Activated gamma-delta T cell treated with anti-CD3 and anti-CD28 coated beads, Interleukin-2, amount 50 U/mL, for 16 hours (primary cell): ENCODE results near the gene NPTX1.

ENCODE experiments used
- DNase-seq: peaks from one replicate; pipeline ENCODE4 v3.0.0-alpha.2; 2020; ENCODE audit warnings: low read depth

The NPTX1 gene

DNA sequence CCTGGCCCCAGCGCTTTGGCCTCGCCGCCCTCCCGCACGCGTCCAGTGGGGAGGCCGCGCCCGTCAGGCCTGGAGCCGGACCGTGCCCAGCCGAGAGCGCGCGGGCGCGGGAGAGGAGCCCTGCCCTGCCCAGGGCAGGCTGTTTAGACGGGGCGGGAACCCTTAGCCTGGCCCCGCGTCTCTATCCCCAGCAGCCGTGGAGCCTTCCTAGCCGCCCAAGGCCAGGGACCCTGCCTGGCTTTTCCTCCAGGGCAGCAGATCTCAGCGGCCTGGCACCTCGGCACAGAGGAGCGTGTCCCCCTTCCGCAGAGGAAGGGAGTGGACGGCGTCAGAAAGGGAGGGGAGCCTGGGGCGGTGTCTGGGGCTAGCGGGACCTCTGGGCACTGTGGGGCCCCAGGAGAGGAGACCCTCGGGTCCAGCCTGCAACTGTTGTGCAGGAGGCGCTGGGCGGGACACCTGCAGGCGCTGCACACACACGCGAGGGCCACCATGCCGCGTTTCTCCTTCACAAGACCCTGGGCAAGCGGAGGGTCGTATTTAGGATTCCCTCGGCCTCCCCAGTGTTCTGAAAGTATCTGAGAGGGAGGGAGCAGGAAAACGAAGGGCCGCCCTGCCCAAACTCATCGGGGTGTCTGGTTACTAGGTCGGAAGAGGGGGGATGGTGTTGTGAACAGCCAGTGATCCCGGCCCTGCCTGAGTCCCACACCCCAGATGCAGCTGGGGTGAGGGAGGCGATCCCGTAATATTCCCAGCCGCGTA lies 2.3 kb upstream of the NPTX1 start:
- no peak for DNase-seq

DNA sequence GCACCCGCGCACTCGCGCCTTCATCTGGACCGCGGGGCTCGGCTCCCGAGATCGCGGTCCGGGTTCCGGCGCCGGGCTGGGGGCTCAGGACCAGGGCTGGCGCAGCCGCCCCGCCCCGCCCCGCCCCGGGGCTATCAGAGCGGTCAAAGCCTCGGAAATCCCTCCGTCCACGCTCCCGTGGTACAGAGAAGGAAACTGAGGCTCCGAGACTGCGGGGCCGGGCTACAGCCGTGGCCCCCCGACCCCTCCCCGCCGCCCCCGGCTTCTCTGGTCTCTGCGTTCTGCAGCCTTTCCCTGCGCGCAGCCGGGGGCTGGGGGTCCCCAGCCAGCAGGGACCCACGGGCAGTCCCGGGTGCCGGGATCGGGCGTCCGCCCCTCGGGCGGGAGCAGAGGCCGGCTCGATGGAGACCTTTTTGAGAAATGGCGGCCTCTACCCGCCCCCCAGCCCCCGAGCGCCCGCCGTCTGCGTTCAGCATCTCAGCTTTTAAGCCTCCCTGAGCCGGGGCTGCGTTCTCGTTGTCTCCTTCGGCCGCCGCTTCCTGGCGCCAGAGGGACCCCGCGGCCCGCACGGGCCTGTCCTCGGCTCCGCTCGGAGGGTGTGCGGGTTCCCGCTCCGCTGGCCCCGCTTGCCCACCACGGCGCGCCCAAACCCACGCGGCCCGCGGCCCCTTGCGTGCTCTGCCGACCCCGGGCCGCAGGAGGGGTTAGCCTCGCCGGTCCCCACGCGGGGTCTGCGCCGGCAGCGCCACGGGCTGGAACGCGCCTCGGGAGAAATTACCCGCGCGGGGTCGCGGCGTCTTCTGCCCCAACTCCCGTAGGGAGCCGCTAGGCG lies 1.5 kb upstream of the NPTX1 start:
- DNase-seq, result no peak

DNA sequence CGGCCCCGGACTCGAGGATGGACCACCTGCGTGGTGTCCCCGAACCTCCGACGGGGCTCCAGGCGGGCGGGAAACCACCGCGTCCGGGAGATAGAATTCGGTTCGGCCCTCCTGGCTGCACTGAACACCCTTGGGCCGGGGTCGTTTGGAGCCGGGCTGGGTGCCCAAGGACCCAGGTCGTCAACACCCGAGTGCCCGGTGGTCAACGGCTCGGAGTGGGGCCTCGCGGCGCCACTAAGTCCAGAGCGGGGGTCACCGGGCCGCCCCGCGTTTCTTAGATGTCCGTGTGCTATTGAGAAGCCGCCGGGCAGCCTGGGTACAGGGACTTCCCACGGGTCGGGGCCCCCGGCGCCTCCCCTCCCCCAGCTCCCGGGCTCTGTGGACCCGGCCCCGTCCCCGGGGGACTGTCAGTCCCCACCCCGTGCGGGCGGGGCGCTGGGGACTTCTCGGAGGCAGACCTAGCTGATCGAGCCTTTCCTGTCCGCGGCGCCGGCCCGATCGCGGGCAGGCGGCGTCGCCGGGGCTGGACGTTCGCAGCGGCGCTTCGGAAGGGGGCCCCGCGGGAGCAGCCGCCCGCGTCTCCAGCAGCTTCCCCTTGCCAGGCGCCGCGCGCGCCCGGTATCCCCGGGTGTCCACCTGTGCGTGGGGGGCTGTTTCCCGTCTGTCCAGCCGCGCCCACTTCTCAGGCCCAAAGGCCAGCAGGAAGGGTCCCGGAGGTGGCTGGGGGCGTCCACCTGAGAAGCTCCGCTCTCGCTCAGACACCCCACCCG lies 655 bp upstream of the NPTX1 start:
- DNase-seq, result no peak

DNA sequence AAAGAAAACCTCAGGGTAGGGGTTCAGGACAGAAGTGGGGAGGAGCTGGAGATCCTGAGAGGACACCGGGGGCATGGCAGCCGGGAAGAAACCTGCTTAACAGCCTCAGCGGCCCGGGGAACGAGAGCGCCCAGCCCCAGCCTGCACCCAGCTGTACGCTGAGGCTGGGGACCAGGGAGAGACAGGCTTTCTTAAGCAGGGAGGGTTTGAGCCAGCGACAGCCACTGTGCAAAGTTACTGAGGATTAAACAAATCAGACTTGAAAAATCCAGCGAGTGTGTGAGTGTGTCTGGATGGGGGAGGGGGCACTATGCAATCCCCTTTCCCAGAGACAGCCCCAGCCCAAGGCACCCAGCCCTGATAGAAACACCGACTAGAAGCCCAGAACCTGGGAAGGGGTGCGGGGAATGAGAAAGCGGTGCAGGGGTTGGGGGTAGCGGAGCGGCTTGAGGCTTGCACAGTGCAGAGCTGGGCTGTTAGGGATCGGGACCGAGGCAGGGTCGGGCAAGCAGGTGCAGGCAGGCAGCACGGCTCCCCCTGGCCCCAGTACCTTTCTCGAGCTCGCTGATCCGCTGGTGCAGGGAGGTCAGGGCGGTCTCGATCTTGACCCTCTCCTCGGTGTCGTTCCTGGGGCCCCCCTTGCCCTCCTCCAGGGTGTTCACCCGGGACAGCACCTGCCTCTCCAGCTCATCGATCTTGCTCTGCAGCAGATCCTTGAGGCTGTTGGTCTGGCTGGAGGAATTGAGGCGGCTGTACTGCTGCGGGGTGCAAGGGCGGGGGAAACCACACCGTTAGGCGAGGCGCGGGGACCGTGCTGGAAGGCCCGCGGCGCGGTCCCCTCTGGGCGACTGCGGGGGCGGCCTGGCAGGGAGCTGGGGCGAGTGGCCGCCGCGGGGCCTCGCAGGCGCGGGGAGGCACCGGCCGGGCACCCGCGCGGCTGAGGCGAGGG lies 1.2 kb downstream of the NPTX1 start:
- no peak for DNase-seq

DNA sequence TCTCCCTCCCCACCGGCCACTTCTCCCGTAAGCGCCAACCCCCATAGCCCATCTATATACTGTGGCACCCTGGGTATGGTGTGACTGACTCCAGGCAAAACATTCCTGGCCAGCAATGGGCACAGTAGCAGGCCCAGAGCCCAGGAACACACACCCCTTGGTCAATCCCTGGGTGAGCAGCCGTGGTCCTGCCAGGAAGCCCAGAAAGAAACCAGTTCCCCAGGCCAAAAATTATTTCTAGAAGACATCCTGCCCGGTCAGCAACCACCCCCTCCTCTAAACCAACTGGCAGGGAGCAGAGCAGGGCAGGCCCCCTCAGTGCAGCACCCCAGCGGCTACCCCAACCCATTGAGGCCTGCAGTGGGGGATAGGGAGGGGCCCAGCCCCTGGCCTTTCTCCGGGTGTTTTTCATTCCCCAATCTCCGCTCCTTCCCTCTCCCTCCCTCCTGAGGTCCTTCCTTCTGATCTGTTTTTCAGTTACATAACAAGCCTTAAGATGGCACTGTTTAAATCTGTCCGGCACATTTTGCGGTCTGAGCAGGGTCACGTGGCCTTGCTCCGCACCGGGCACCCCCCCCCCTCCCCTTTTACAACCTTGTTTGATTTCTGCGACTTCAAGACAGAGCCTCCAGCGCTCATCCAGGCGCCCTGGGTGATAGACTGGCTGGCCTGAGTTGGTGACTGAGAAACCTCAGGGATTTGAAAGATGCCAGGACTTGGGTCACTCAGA lies 2.0 kb downstream of the NPTX1 start:
- no peak for DNase-seq

DNA sequence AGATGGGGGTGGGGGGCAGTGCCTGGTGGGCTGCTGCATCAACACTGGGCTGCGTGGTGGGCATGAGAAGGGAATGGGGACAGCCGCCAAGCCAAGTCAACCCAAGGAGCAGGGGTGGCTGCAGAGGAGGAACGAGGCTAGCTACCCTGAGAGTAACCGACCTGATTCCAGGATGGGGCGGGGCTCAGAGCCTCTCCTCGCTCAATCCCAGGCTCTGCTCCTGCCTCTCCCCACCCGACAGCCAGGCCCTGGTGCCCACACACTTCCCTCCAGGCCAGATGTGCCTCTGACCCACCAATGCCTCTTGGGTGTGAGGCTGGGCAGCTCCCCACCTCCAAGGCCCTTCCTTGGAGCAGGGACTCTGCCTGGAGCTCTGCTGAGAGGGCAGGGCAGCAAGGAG lies 2.7 kb downstream of the NPTX1 start:
- no peak for DNase-seq

DNA sequence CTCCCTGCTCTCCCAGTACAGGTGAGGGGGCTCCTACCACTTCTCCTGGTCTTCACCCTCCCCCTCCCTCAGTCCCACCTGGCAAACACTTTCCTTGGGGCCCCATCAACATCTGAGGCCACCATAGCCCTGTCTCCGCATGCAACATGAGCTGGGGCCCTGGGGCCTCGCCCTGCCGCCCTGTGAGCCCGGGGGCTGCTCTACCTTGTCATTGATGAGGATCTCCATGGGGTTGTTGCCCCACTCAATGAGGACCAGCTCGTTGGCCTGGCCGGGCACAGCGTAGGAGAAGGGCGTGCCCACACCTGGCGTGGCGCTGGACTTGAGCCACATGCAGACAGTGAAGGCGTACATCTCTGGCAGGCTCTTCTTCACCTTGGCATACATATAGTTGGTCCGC lies 3.4 kb downstream of the NPTX1 start:
- DNase-seq, result no peak

DNA sequence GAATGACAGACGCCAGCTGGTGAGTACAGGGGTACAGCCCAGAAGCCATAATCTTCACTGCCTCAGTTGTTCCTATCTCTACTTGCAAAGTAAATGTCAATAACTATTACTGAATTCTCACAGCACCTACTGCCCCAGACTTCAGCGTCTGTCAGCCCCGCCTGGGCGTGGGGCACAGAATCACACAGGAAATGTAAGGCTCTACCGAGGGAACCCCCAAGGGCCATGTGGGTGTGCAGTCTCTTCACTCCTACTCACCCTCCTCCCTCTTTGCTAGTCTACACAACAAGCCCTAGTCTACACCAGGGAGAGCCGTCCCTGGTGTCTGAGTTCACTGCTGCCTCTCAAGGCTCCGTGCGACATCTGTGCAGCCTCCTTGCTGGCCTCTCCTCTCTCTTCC lies 4.5 kb downstream of the NPTX1 start:
- DNase-seq, result no peak

DNA sequence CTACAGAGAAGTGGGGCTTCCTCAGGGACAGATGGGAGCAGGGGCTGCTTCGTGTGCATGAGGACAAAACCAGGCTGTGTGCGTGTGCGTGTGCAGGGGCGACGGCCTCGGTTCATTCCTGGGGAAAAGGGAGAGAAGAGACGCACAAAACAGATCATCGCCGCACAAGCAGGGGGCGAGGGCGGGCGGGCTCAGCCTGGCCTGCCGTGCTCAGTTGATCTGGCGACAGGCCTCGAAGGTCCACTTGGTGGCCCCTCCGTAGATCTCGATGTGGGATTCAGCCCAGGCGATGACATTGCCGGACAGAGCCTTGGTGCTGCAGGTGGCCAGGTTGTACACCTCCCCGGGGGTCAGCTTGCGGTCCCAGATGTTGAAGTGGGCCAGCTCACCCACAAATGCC lies 5.8 kb downstream of the NPTX1 start:
- DNase-seq, result no peak

DNA sequence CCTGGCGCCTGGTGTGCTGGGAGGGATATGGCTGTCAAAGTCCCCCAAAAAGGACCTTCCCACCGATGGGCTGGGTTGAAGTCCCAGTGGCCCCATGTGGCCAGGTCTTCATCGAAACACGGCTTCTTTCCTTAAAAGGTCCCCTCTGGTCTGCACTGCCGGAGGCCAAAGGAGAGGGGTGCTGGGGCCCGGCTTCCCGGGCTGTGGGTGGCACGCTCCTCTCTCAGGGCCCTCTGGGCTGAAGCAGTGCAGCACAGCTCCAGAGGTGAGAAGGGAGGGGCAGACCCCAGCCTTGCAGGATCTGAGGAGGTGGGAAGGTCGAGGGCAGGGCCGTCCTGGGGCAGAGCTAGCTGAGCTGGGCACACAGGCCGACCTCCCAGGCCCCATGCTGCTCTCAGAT lies 6.7 kb downstream of the NPTX1 start:
- DNase-seq, result no peak

DNA sequence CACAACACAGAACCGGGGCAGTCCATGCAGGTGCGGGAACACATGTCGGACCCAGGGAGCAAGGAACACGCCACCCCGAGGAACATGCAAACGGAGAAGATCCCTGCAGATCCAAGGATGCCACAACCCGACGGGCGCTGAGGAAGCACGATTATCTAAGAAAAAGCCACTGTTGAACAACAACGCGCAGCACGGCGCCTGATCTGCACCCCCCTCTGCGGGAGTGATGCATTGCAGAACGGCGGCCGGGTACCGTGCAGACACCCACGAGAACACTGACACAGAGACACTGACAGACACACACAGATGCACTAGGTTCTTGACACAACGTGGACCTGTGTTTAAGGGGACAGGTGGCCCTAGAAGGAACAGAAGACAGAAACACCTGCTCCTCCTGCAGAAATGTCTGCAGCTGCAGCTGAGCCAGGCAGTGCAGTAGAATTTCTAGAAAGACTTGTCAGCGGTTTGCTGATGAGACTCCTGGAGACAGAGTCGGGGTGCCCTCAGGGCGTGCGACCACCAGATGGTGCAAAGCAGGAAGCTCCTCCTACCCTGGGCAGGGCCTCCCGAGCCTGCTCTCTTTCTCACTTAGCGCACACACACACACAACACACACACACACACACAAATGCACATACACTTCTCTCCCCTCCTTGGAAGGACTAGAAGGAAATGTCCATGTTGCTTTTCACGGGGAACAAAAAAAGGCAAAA lies 7.5 kb downstream of the NPTX1 start:
- DNase-seq, result no peak

DNA sequence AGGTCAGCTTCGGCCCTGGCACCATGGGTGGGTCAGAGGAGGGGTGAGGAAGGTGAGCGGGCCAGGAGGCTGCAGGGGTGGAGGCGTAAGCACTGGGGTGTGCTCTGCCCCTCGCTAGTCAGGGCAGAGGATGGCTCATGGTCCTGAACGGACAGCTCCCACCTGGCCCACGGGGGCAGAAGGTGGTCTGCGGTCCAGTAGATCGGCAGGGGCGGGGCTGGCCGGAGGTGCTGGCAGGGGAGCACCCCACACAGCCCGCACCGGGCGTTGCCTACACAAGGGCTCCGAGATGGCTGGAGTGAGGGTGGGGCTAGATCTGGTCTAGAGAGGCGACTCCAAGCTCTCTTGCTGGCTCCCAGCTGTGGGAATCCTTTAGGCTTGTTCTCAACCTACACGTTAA lies 8.2 kb downstream of the NPTX1 start:
- DNase-seq, result no peak

DNA sequence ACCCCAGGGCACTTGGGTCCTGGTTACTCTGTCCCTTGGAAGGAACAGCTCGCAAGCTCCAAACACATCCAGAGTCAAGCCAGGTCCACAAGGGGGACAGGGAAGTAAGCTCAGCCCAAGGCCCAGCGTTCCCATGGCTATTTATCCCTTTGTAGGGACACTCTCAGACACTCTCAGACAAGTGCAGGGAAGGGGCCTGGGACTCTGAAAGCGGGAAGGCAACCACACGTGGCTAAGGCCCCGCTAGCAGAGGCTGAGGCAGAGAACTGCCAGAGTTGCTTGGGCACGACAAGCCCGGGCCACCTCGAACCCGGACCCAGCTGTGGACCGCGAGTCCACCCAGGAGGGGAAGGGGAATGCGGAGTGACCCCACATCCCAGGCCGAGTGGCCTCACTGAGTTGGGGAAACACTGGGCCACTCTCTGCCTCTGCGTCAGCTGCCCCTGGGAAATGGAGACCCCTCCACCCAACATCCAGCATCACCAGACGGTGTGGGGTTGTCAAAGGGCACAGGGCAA lies 10.2 kb downstream of the NPTX1 start:
- no peak for DNase-seq

DNA sequence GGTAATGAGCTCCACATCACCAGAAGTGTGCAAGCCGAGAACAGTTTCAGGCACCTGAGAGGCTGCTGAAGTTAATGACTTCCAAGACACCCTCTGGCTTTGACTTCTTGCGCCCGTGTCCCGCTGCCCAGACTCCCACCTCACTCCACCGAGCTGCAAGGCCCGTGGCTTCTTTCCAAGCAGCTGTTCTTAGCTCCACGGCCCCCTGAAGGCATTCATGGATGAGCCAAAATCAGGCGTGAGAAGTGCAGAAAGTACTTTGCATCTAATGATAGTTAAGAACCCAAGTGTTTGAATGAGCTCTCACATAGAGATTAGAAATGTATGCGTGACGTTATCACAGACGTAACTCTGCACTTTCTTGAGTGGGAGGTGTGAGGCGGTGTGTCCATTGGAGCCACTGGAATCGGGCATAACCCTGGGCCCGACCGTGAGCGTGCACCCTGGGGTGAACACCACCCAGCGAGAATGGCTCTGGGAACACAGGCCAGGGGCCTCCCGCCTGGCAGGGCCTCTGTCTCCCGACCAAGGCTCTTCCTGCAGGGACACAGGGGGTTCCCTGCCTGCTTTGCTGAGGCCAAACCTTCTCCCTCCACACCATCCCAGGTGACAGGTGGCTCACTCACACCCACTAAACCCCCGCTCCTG lies 11.0 kb downstream of the NPTX1 start:
- DNase-seq, result no peak

DNA sequence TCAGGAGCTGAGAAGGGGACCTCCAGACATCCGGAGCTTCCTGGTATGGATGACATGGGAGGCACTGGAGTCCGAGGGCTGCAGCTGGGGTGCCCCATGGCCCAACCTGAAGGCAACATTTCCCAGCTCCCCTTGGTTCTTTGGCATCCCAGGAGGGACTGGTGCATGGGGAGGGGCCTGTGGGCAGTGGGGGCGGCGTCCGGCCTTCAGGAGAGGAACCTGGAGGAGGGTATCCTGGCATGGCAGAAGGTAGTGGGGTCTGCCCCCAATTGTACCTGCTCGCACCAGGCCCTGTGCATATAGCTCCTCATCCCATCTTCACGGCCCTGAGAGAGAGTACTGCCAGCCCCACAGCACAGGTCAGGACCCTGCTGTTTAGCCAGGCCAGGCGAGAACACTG lies 11.9 kb downstream of the NPTX1 start:
- no peak for DNase-seq

DNA sequence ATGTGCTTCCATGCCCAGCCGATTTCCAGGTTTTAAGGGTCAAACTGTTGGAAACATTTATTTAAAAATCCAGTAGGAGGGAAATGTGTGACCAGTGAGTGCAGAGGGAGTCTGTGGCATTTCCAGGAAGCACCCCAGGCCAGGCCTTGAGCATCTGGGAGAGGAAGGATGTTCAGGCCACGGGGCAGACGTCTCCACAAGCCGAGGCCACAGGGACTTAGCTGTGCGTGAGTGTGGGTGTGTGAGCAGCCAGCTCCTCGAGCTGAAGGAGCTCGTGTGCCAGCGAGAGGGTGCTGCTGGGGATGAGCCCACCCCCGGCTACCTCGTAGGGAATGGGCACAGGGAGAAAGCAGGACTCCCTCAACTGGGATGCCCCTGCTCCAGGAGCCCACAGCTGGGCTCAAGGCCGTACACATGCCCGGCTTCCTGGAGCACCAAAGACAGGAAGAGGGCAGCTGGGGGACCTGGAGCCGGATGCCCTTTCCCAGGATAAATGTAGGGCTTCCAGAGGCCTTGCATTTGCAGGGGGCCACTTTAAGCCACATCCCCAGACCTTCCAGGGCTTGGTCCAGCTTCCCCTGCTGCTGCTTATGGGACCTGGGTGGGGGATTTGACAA lies 12.5 kb downstream of the NPTX1 start:
- DNase-seq, result no peak

DNA sequence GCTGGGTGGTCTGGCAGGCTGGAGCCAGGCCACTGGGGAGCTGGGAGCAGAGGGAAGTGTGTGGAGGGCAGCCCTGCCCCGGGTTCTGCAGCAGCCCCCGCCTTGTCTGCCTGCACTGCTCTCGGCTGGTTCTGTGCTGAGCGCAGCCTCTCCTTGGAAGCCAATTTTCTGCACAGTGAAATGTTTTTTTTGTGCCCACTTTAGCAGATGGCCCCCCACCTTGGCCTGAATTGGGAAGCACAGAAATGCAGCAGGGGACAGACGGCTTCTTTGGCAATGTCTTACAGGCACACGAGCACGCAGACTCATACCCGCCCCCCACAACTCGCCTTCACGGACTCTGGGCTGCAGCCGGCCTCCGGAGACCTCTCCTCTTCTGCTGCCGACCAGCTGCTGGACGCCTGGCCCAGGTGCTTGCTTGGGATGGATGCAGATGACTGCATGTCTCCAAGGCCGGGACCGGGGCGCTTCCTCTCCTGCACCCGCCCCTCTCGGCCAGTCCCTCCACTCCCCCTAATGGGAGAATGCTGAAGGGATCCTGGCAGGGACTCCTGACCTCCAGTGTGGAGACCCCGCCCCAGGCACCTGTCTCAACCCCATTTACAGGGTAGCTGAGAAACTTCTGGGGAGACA lies 14.8 kb downstream of the NPTX1 start:
- no peak for DNase-seq

DNA sequence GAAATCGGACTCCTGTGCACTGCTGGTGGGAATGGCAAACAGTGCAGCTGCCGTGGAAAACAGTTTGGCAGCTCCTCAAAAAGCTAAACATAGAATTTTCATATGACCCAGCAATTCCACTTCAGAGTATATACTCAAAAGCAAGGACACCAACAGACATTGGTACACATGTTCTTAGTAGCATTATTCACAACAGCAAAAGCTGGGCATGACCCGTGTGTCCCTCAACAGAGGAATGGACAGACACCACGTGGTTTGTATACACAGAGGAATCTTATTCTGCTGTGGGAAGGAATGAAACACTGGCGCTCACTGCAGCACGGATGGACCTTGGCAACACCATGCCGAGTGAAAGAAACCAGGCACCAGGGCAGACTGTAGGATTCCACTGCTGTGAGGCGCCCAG lies 16.0 kb downstream of the NPTX1 start:
- no peak for DNase-seq

DNA sequence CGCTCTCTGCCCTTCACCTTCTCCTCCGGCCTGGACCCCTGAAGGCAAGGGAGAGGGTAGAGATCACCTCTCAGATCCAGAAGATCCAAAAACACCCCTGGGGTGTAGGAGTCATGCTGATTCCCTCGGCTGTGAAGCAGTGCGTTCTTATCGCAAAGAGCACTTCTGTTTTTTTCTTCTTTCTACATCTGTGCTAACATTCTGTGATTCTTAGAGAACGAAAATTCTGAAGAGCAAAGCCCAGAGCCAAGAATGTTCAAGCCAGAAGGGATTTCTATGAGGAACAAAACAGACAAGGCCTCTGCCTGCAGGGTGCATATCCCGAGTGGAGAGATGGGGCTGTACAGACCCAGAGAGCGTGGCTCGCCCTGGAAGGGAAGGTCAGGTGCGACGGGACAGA lies 17.2 kb downstream of the NPTX1 start:
- no peak for DNase-seq
